Measurements from ENCODE around the gene RPRD2.

Gene RPRD2

DNA sequence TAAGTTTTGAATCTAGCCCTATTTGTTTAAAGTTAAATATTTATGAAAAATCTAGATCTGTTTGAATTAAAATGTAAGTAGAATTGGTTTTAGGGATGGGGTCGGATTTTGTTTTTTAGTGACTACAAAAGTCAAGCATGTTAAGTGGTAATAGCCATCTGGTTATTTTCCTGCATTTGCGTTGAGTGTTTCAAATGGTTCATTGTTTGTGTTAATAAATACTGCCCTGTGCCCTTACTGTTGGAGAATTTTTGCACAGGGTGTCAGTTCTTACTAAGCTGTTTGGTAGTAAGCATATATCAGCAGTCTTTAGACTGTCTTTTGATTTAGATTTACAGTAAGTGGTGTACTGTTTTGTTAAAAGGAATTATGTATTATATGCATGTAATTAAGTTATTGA lies 77.2 kb downstream of the RPRD2 start:
- FAIRE-seq: no peak
- DNase-seq (ENCODE audit: insufficient read length, low spot score): no peak
- TF ChIP-seq POLR2AphosphoS5 (IDR thresholded peaks at IDR 0.05; ENCODE audit: low read depth, low read length): no peak
- no peak for TF ChIP-seq TAF1 (IDR thresholded peaks at IDR 0.05; ENCODE audit: low read depth, low read length)
- TF ChIP-seq SPI1 (IDR thresholded peaks at IDR 0.05; ENCODE audit: low read depth, low read length): no peak
- no peak for TF ChIP-seq POLR2A (IDR thresholded peaks at IDR 0.05; ENCODE audit: low read depth, low read length)
- no peak for TF ChIP-seq PAX5 (IDR thresholded peaks at IDR 0.05; ENCODE audit: insufficient read depth, low read length, severe bottlenecking)
- TF ChIP-seq POU2F2 (IDR thresholded peaks at IDR 0.05; ENCODE audit: low read depth, low read length): no peak

GRCh38 chr1:150444232-150444631 lies 80.3 kb downstream of the RPRD2 start:
- FAIRE-seq (no peak), DNase-seq (ENCODE audit: insufficient read length, low spot score) (no peak)

DNA sequence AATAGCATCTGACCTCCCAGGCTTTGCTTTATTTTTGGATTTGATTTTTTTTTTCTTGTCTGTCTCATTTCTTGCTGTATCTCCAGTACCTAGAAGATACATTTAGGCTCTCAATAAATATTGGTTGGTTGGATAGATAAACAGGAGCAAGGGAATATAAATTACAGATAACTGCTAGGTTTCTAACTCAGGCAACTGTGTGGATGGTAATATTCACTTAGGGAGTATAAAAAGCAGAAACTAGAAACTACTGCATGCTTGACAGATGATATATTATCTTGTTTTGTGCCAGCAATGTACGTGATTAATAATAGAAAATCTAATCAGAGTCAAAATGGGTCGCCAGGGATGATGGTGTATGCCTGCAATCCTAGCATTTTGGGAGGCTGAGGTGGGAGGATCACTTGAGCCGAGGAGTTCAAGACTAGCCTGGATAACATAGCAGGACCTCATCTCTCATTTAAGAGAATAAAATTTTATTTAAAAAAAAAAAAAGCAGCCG lies 92.2 kb downstream of the RPRD2 start:
- DNase-seq (ENCODE audit: insufficient read length, low spot score): no peak
- TF ChIP-seq PAX5 (IDR thresholded peaks at IDR 0.05; ENCODE audit: insufficient read depth, low read length, severe bottlenecking) (no peak), SPI1 (IDR thresholded peaks at IDR 0.05; ENCODE audit: low read depth, low read length) (no peak), POLR2A (IDR thresholded peaks at IDR 0.05; ENCODE audit: low read depth, low read length) (no peak), POLR2AphosphoS5 (IDR thresholded peaks at IDR 0.05; ENCODE audit: low read depth, low read length) (no peak), POU2F2 (IDR thresholded peaks at IDR 0.05; ENCODE audit: low read depth, low read length) (no peak), TAF1 (IDR thresholded peaks at IDR 0.05; ENCODE audit: low read depth, low read length) (no peak)
- no peak for FAIRE-seq

More at GRCh38 chr1:150444232-150444631, 80.3 kb downstream of the RPRD2 start:
- TF ChIP-seq SPI1 (IDR thresholded peaks at IDR 0.05; ENCODE audit: low read depth, low read length) (no peak), TAF1 (IDR thresholded peaks at IDR 0.05; ENCODE audit: low read depth, low read length) (no peak), PAX5 (IDR thresholded peaks at IDR 0.05; ENCODE audit: insufficient read depth, low read length, severe bottlenecking) (no peak), POU2F2 (IDR thresholded peaks at IDR 0.05; ENCODE audit: low read depth, low read length) (no peak), POLR2AphosphoS5 (IDR thresholded peaks at IDR 0.05; ENCODE audit: low read depth, low read length) (no peak)

GRCh38 chr1:150464422-150464826 lies 100.5 kb downstream of the RPRD2 start:
- FAIRE-seq (peak; percentile 79), DNase-seq (ENCODE audit: insufficient read length, low spot score) (peak; percentile 60)
- TF ChIP-seq SPI1 (IDR thresholded peaks at IDR 0.05; ENCODE audit: low read depth, low read length): no peak
- no peak for TF ChIP-seq POLR2AphosphoS5 (IDR thresholded peaks at IDR 0.05; ENCODE audit: low read depth, low read length)
- TF ChIP-seq POLR2A (IDR thresholded peaks at IDR 0.05; ENCODE audit: low read depth, low read length): no peak
- no peak for TF ChIP-seq TAF1 (IDR thresholded peaks at IDR 0.05; ENCODE audit: low read depth, low read length)
- TF ChIP-seq POU2F2 (IDR thresholded peaks at IDR 0.05; ENCODE audit: low read depth, low read length): no peak
- TF ChIP-seq PAX5 (IDR thresholded peaks at IDR 0.05; ENCODE audit: insufficient read depth, low read length, severe bottlenecking): no peak

DNA sequence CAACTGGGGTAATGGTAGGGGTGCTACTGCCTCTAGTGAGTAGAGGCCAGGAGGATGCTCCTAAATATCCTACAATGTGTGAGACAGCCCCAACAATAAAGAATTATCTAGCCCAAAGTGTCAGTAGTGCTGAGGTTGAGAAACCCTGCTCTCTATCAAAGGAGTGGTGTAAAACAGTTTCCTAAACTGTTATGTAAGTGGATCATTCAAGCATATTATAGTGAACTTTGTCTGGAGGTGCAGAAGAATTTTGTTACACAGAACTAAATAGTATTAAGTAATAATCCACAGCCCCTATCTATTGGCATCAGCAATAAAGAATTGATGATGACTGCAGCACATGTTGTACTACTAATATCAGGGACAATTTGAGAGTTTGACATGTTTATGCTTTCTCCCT lies 103.0 kb downstream of the RPRD2 start:
- DNase-seq (ENCODE audit: insufficient read length, low spot score) (no peak), FAIRE-seq (no peak)
- no peak for TF ChIP-seq SPI1 (IDR thresholded peaks at IDR 0.05; ENCODE audit: low read depth, low read length)
- no peak for TF ChIP-seq POLR2A (IDR thresholded peaks at IDR 0.05; ENCODE audit: low read depth, low read length)
- TF ChIP-seq POLR2AphosphoS5 (IDR thresholded peaks at IDR 0.05; ENCODE audit: low read depth, low read length): no peak
- TF ChIP-seq PAX5 (IDR thresholded peaks at IDR 0.05; ENCODE audit: insufficient read depth, low read length, severe bottlenecking): no peak
- TF ChIP-seq POU2F2 (IDR thresholded peaks at IDR 0.05; ENCODE audit: low read depth, low read length): no peak
- TF ChIP-seq TAF1 (IDR thresholded peaks at IDR 0.05; ENCODE audit: low read depth, low read length): no peak

DNA sequence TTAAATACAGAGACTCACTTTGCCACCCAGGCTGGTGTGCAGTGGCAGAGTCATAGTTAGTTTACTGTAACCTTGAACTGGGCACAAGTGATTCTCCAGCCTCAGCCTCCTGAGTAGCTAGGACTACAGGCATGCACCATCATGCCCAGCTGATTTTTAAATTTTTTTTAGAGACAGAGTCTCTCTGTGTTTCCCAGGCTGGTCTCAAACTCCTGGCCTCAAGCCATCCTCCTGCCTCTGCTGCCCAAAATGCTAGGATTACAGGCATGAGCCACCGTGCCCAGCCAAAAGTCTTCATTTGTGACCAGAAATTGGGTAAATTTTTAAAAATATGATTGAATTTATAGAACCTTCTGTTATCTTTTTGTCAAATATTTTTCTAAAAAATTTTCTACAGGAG lies 105.3 kb downstream of the RPRD2 start:
- FAIRE-seq: no peak
- DNase-seq (ENCODE audit: insufficient read length, low spot score): no peak
- TF ChIP-seq SPI1 (IDR thresholded peaks at IDR 0.05; ENCODE audit: low read depth, low read length): no peak
- no peak for TF ChIP-seq POU2F2 (IDR thresholded peaks at IDR 0.05; ENCODE audit: low read depth, low read length)
- TF ChIP-seq PAX5 (IDR thresholded peaks at IDR 0.05; ENCODE audit: insufficient read depth, low read length, severe bottlenecking): no peak
- no peak for TF ChIP-seq POLR2AphosphoS5 (IDR thresholded peaks at IDR 0.05; ENCODE audit: low read depth, low read length)

DNA sequence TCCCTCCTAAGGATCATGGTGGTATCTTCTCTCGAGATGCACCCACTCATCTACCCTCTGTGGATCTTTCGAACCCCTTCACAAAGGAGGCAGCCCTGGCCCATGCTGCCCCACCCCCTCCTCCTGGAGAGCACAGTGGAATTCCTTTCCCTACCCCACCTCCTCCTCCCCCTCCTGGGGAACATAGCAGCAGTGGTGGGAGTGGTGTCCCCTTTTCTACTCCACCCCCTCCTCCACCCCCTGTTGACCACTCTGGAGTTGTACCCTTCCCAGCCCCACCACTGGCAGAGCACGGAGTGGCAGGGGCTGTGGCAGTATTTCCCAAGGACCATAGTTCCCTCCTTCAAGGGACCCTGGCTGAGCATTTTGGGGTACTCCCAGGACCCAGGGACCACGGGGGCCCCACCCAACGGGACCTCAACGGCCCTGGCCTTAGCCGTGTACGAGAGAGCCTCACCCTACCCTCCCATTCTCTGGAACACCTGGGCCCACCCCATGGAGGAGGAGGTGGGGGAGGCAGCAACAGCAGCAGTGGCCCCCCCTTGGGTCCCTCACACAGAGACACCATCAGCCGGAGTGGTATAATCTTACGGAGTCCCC lies 108.8 kb downstream of the RPRD2 start:
- FAIRE-seq (no peak), DNase-seq (ENCODE audit: insufficient read length, low spot score) (no peak)
- TF ChIP-seq POU2F2 (IDR thresholded peaks at IDR 0.05; ENCODE audit: low read depth, low read length) (no peak), TAF1 (IDR thresholded peaks at IDR 0.05; ENCODE audit: low read depth, low read length) (no peak), POLR2AphosphoS5 (IDR thresholded peaks at IDR 0.05; ENCODE audit: low read depth, low read length) (no peak), POLR2A (IDR thresholded peaks at IDR 0.05; ENCODE audit: low read depth, low read length) (no peak), PAX5 (IDR thresholded peaks at IDR 0.05; ENCODE audit: insufficient read depth, low read length, severe bottlenecking) (no peak), SPI1 (IDR thresholded peaks at IDR 0.05; ENCODE audit: low read depth, low read length) (no peak)

GRCh38 chr1:150473659-150474058 lies 109.7 kb downstream of the RPRD2 start:
- TF ChIP-seq PAX5 (IDR thresholded peaks at IDR 0.05; ENCODE audit: insufficient read depth, low read length, severe bottlenecking): no peak
- no peak for TF ChIP-seq POLR2AphosphoS5 (IDR thresholded peaks at IDR 0.05; ENCODE audit: low read depth, low read length)
- no peak for TF ChIP-seq SPI1 (IDR thresholded peaks at IDR 0.05; ENCODE audit: low read depth, low read length)
- TF ChIP-seq TAF1 (IDR thresholded peaks at IDR 0.05; ENCODE audit: low read depth, low read length): no peak
- TF ChIP-seq POU2F2 (IDR thresholded peaks at IDR 0.05; ENCODE audit: low read depth, low read length): no peak
- TF ChIP-seq POLR2A (IDR thresholded peaks at IDR 0.05; ENCODE audit: low read depth, low read length): no peak
- FAIRE-seq (no peak), DNase-seq (ENCODE audit: insufficient read length, low spot score) (no peak)

DNA sequence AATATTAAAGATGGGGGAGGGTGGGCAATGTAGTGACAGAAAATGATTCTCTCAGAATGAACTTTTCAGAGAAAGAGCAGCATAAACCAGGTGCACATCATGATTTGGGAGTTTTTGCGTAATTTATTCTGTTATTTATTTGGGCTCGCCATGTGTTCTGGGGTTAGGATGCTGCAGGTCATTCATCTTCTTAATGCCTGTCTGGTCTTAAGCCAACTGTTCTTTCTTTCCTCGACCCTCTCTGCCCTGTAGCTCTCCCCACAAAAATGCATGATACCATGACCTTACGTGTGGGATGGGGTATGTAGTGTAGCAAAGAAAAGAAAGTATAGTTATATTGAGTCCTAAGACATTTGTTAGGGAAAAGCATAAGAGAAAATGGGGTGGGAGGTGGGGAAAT lies 110.9 kb downstream of the RPRD2 start:
- DNase-seq (ENCODE audit: insufficient read length, low spot score) (no peak), FAIRE-seq (no peak)
- no peak for TF ChIP-seq PAX5 (IDR thresholded peaks at IDR 0.05; ENCODE audit: insufficient read depth, low read length, severe bottlenecking)
- TF ChIP-seq TAF1 (IDR thresholded peaks at IDR 0.05; ENCODE audit: low read depth, low read length): no peak
- no peak for TF ChIP-seq SPI1 (IDR thresholded peaks at IDR 0.05; ENCODE audit: low read depth, low read length)
- TF ChIP-seq POU2F2 (IDR thresholded peaks at IDR 0.05; ENCODE audit: low read depth, low read length): no peak
- TF ChIP-seq POLR2A (IDR thresholded peaks at IDR 0.05; ENCODE audit: low read depth, low read length): no peak
- TF ChIP-seq POLR2AphosphoS5 (IDR thresholded peaks at IDR 0.05; ENCODE audit: low read depth, low read length): no peak

DNA sequence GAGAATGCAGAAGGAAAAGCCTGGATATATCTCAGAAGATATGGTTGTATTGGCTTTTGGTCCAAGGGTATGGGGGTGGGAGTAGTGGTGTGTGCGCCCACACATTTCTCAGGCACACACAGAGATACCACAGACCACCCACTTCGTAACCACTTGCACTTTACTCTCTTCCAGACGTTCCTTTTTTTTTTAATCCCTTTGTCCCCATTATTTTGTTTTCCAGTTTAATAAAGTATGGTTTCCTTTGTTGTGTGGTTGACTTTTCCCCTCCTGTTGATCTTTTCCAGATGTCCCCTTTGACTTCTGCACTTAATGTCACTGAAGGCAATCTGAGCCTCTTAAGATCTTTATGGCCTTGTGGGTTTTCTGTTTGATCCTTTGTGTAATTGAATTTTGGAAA lies 112.8 kb downstream of the RPRD2 start:
- DNase-seq (ENCODE audit: insufficient read length, low spot score) (no peak), FAIRE-seq (no peak)
- TF ChIP-seq POLR2AphosphoS5 (IDR thresholded peaks at IDR 0.05; ENCODE audit: low read depth, low read length) (no peak), SPI1 (IDR thresholded peaks at IDR 0.05; ENCODE audit: low read depth, low read length) (no peak), POU2F2 (IDR thresholded peaks at IDR 0.05; ENCODE audit: low read depth, low read length) (no peak), TAF1 (IDR thresholded peaks at IDR 0.05; ENCODE audit: low read depth, low read length) (no peak), POLR2A (IDR thresholded peaks at IDR 0.05; ENCODE audit: low read depth, low read length) (no peak), PAX5 (IDR thresholded peaks at IDR 0.05; ENCODE audit: insufficient read depth, low read length, severe bottlenecking) (no peak)

Data from GM12891 (cell line).